Hepatocyte (in vitro differentiated cells): ENCODE data around the gene RELCH. TPM values are rescaled to one million over a fixed set of nuclear protein-coding genes. Genes with fewer than 3 reads are reported as not detected.

ENCODE experiments used
- DNase-seq: peaks from one replicate; pipeline ENCODE4 v3.0.0-alpha.2; 2016; ENCODE audit warnings: low spot score
- H2AFZ ChIP-seq: fragments of 200-600 bp; sonication (generic); 2 replicates; pipeline ENCODE4 v1.6.0; 2016; ENCODE audit warnings: antibody characterized with exemption, mild to moderate bottlenecking
- H3K27ac ChIP-seq: fragments of 200-600 bp; sonication (generic); 2 replicates; pipeline ENCODE4 v1.5.1; 2016; ENCODE audit warnings: mild to moderate bottlenecking
- H3K27me3 ChIP-seq: fragments of 200-600 bp; sonication (generic); 2 replicates; pipeline ENCODE4 v1.6.1; 2016
- H3K36me3 ChIP-seq: fragments of 200-600 bp; sonication (generic); replicated peaks from 2 replicates; pipeline ENCODE4 v1.5.1; 2016; ENCODE audit warnings: low read depth; ENCODE audit not compliant: insufficient read depth
- H3K4me1 ChIP-seq: fragments of 200-600 bp; sonication (generic); 2 replicates; pipeline ENCODE4 v1.5.1; 2016; ENCODE audit warnings: mild to moderate bottlenecking, moderate library complexity; ENCODE audit not compliant: insufficient read depth
- H3K4me2 ChIP-seq: fragments of 200-600 bp; sonication (generic); 2 replicates; pipeline ENCODE4 v1.6.0; 2016
- H3K4me3 ChIP-seq: fragments of 200-600 bp; sonication (generic); 2 replicates; pipeline ENCODE4 v1.5.1; 2016; ENCODE audit warnings: mild to moderate bottlenecking
- H3K79me2 ChIP-seq: fragments of 200-600 bp; sonication (generic); 2 replicates; pipeline ENCODE4 v1.6.0; 2017; ENCODE audit warnings: mild to moderate bottlenecking
- H3K9me2 ChIP-seq: fragments of 200-600 bp; sonication (generic); replicated peaks from 2 replicates; pipeline ENCODE4 v1.6.0; 2017; ENCODE audit warnings: mild to moderate bottlenecking; ENCODE audit not compliant: insufficient read depth
- H3K9me3 ChIP-seq: fragments of 200-600 bp; sonication (generic); 2 replicates; pipeline ENCODE4 v1.5.1; 2016; ENCODE audit warnings: low read depth, mild to moderate bottlenecking
- H4K20me1 ChIP-seq: fragments of 200-600 bp; sonication (generic); 2 replicates; pipeline ENCODE4 v1.6.0; 2016; ENCODE audit warnings: mild to moderate bottlenecking; ENCODE audit not compliant: insufficient read depth, poor library complexity, severe bottlenecking
- CTCF ChIP-seq: fragments of 200-600 bp; sonication (generic); IDR thresholded peaks from 2 replicates; pipeline ENCODE4 v1.5.1; 2016; ENCODE audit warnings: antibody characterized with exemption, mild to moderate bottlenecking; ENCODE audit not compliant: poor library complexity
- EZH2 ChIP-seq: fragments of 200-600 bp; sonication (generic); IDR thresholded peaks from 2 replicates; pipeline ENCODE4 v1.6.1; 2016; ENCODE audit warnings: antibody characterized with exemption, mild to moderate bottlenecking, borderline replicate concordance
- EZH2phosphoT487 ChIP-seq: fragments of 200-600 bp; sonication (generic); IDR thresholded peaks from one replicate; pipeline ENCODE4 v1.6.1; 2018; ENCODE audit warnings: antibody characterized with exemption, mild to moderate bottlenecking, low read depth, moderate library complexity; ENCODE audit not compliant: unreplicated experiment, severe bottlenecking
- WGBS: methylation state at CpG from one replicate; pipeline ENCODE4 v1.1.6; 2016; ENCODE audit warnings: low lambda C conversion rate; ENCODE audit errors: missing lambda C conversion rate; 5-methylcytosine and 5-hydroxymethylcytosine counted together
- polyA plus RNA-seq: library from polyadenylated mRNA; unstranded; fragments of >200 nt; fragmentation: Nextera tagmentation; extraction: Ambion mirVana; gene quantifications from 2 replicates; pipeline ENCODE4 v1.2.1, GENCODE V29; 2016
- total RNA-seq: library from RNA; depleted of rRNA; stranded (reverse); fragments of >200 nt; gene quantifications from 2 replicates; pipeline ENCODE4 v1.2.3, GENCODE V29; 2014

RELCH gene
- total and polyA plus RNA-seq, 2 experiments from 2014 or later: 8.3 to 45.8 TPM

- Histone ChIP-seq H3K36me3 (no peaks in the 10 kb centered on the region), H3K4me3 (no peak overlapping the region), H3K79me2 (no peaks in the 10 kb centered on the region), H3K27ac (no peak overlapping the region), H2AFZ (no peak overlapping the region), H3K27me3 (no peaks in the 10 kb centered on the region), H3K9me2 (no peaks in the 10 kb centered on the region), H3K4me2 (no peak overlapping the region), H3K9me3 (no peaks in the 10 kb centered on the region), H4K20me1 (no peaks in the 10 kb centered on the region), H3K4me1 (no peaks in the 10 kb centered on the region)
- WGBS: 86% methylated on average over 1 of the region's 1 CpG
- TF ChIP-seq EZH2: no peak
- no peak for TF ChIP-seq CTCF
- no peak for TF ChIP-seq EZH2phosphoT487
- DNase-seq: no peak
Observed at GRCh38 chr18:62277045-62277444, 90.0 kb downstream of the RELCH start.

GRCh38 chr18:62279561-62279960 lies 92.5 kb downstream of the RELCH start:
- H3K27me3 ChIP-seq: no peaks in the 10 kb centered on the region
- no peak overlapping the region for H3K27ac ChIP-seq
- no peaks in the 10 kb centered on the region for H4K20me1 ChIP-seq
- H3K9me2 ChIP-seq: no peaks in the 10 kb centered on the region
- H3K4me2 ChIP-seq: no peak overlapping the region
- no peaks in the 10 kb centered on the region for H3K36me3 ChIP-seq
- no peak overlapping the region for H3K4me3 ChIP-seq
- 71% methylated on average over 5 of the region's 5 CpGs for WGBS
- TF ChIP-seq CTCF (no peak), EZH2phosphoT487 (no peak), EZH2 (no peak)
- no peak for DNase-seq
- H2AFZ ChIP-seq: no peak overlapping the region
- H3K79me2 ChIP-seq: no peaks in the 10 kb centered on the region
- no peaks in the 10 kb centered on the region for H3K9me3 ChIP-seq
- H3K4me1 ChIP-seq: no peaks in the 10 kb centered on the region

GRCh38 chr18:62280058-62280457 lies 93.0 kb downstream of the RELCH start:
- DNase-seq: no peak
- Histone ChIP-seq H3K9me2 (no peaks in the 10 kb centered on the region), H3K79me2 (no peaks in the 10 kb centered on the region), H3K4me2 (no peak overlapping the region), H3K27ac (no peak overlapping the region), H3K4me1 (no peaks in the 10 kb centered on the region), H3K36me3 (no peaks in the 10 kb centered on the region), H3K4me3 (no peak overlapping the region), H3K27me3 (no peaks in the 10 kb centered on the region), H4K20me1 (no peaks in the 10 kb centered on the region), H2AFZ (no peak overlapping the region), H3K9me3 (no peaks in the 10 kb centered on the region)
- TF ChIP-seq EZH2 (no peak), CTCF (no peak), EZH2phosphoT487 (no peak)
- WGBS: 94% methylated on average over 6 of the region's 6 CpGs

- H3K4me3 ChIP-seq: no peak overlapping the region
- no peak overlapping the region for H2AFZ ChIP-seq
- H4K20me1 ChIP-seq: no peaks in the 10 kb centered on the region
- no peaks in the 10 kb centered on the region for H3K36me3 ChIP-seq
- H3K9me2 ChIP-seq: no peaks in the 10 kb centered on the region
- 91% methylated on average over 1 of the region's 1 CpG for WGBS
- H3K27ac ChIP-seq: no peak overlapping the region
- H3K4me1 ChIP-seq: no peaks in the 10 kb centered on the region
- DNase-seq: no peak
- TF ChIP-seq CTCF: no peak
- no peak for TF ChIP-seq EZH2
- TF ChIP-seq EZH2phosphoT487: no peak
- H3K79me2 ChIP-seq: no peaks in the 10 kb centered on the region
- no peaks in the 10 kb centered on the region for H3K27me3 ChIP-seq
- no peak overlapping the region for H3K4me2 ChIP-seq
- no peaks in the 10 kb centered on the region for H3K9me3 ChIP-seq
Observed at GRCh38 chr18:62280786-62281185, 93.7 kb downstream of the RELCH start.
